Liver (tissue), 9 donors: Measurements from ENCODE around the gene SHC3. TPM values are rescaled to one million over a fixed set of nuclear protein-coding genes. Genes with fewer than 3 reads are reported as not detected.

Source experiments
- DNase-seq: peaks from one replicate; pipeline ENCODE4 v3.0.0-alpha.2; 2017; ENCODE audit warnings: low spot score
- H3K27ac ChIP-seq, 2 donors: one replicate each; pipeline ENCODE4 v1.7.0; 2013; ENCODE audit warnings: inconsistent platforms in 2 of 2, low read length in 2 of 2, control low read depth in 1 of 2, low read depth in 1 of 2, mild to moderate bottlenecking in 1 of 2
- H3K27me3 ChIP-seq, 4 donors: one replicate each; pipeline versions ENCODE4 v1.6.1 to v1.7.0; 2013; ENCODE audit warnings: low read length in 3 of 4, inconsistent platforms in 1 of 4, mild to moderate bottlenecking in 1 of 4, moderate library complexity in 1 of 4; ENCODE audit not compliant: control insufficient read depth in 4 of 4, insufficient read depth in 4 of 4
- H3K36me3 ChIP-seq, 4 donors: one replicate each; pipeline versions ENCODE4 v1.6.1 to v1.7.0; 2013; ENCODE audit warnings: low read length in 3 of 4, mild to moderate bottlenecking in 3 of 4, low read depth in 1 of 4, moderate library complexity in 1 of 4; ENCODE audit not compliant: control insufficient read depth in 4 of 4, insufficient read depth in 3 of 4
- H3K4me1 ChIP-seq, 4 donors: one replicate each; pipeline versions ENCODE4 v1.6.1 to v1.7.0; 2013; ENCODE audit warnings: low read length in 3 of 4, mild to moderate bottlenecking in 3 of 4, moderate library complexity in 1 of 4; ENCODE audit not compliant: control insufficient read depth in 4 of 4, insufficient read depth in 4 of 4
- H3K4me3 ChIP-seq, 3 donors: one replicate each; pipeline versions ENCODE4 v1.6.1 to v1.7.0; 2013; ENCODE audit warnings: low read length in 3 of 3, control low read depth in 1 of 3, low read depth in 1 of 3, mild to moderate bottlenecking in 1 of 3
- H3K9ac ChIP-seq, 2 donors: one replicate each; pipeline ENCODE4 v1.7.0; 2013; ENCODE audit warnings: low read length in 2 of 2, mild to moderate bottlenecking in 2 of 2, moderate library complexity in 2 of 2, control low read depth in 1 of 2, low read depth in 1 of 2
- H3K9me3 ChIP-seq, 4 donors: one replicate each; pipeline versions ENCODE4 v1.6.1 to v1.7.0; 2013; ENCODE audit warnings: low read length in 3 of 4; ENCODE audit not compliant: control insufficient read depth in 4 of 4
- ATF3 ChIP-seq: IDR thresholded peaks from 2 replicates; pipeline ENCODE4 v1.6.1; 2016; ENCODE audit warnings: antibody characterized with exemption
- CTCF ChIP-seq: fragments of 150-350 bp; IDR thresholded peaks from 2 replicates; pipeline ENCODE4 v1.5.1; 2017; ENCODE audit warnings: improper control_type of control experiment, low read depth, low read length; ENCODE audit not compliant: missing input control
- EGR1 ChIP-seq, 2 donors: IDR thresholded peaks; 2 replicates each; pipeline ENCODE4 v1.6.1; 2016 to 2018; ENCODE audit warnings: antibody characterized with exemption in 2 of 2, low read depth in 2 of 2
- FOXA1 ChIP-seq: IDR thresholded peaks from 2 replicates; pipeline ENCODE4 v1.6.1; 2016; ENCODE audit warnings: antibody characterized with exemption
- FOXA2 ChIP-seq: IDR thresholded peaks from 2 replicates; pipeline ENCODE4 v1.6.1; 2016; ENCODE audit warnings: antibody characterized with exemption
- HNF4A ChIP-seq, 2 donors: conservative IDR thresholded peaks; 2 replicates each; pipeline ENCODE4 v1.6.1; 2016; ENCODE audit warnings: antibody characterized with exemption in 2 of 2, mild to moderate bottlenecking in 2 of 2
- HNF4G ChIP-seq: IDR thresholded peaks from 2 replicates; pipeline ENCODE4 v1.6.1; 2016; ENCODE audit warnings: antibody characterized with exemption
- JUND ChIP-seq, 2 donors: IDR thresholded peaks; 2 replicates each; pipeline ENCODE4 v1.6.1; 2016; ENCODE audit warnings: antibody characterized with exemption in 2 of 2
- MAX ChIP-seq: IDR thresholded peaks from 2 replicates; pipeline ENCODE4 v1.6.1; 2016; ENCODE audit warnings: antibody characterized with exemption
- NR2F2 ChIP-seq: IDR thresholded peaks from 2 replicates; pipeline ENCODE4 v1.6.1; 2016; ENCODE audit warnings: antibody characterized with exemption
- RAD21 ChIP-seq, 2 donors: IDR thresholded peaks; 2 replicates each; pipeline ENCODE4 v1.6.1; 2016; ENCODE audit warnings: antibody characterized with exemption in 2 of 2, mild to moderate bottlenecking in 2 of 2
- REST ChIP-seq: IDR thresholded peaks from 2 replicates; pipeline ENCODE4 v1.6.1; 2016; ENCODE audit warnings: antibody characterized with exemption, mild to moderate bottlenecking
- RXRA ChIP-seq, 2 donors: IDR thresholded peaks; 2 replicates each; pipeline ENCODE4 v1.6.1; 2017 to 2018; ENCODE audit warnings: antibody characterized with exemption in 2 of 2, mild to moderate bottlenecking in 1 of 2
- SP1 ChIP-seq: IDR thresholded peaks from 2 replicates; pipeline ENCODE4 v1.6.1; 2018; ENCODE audit warnings: antibody characterized with exemption, mild to moderate bottlenecking
- TAF1 ChIP-seq: conservative IDR thresholded peaks from 2 replicates; pipeline ENCODE4 v1.6.1; 2016; ENCODE audit warnings: antibody characterized with exemption, mild to moderate bottlenecking
- YY1 ChIP-seq: IDR thresholded peaks from 2 replicates; pipeline ENCODE4 v1.6.1; 2016; ENCODE audit warnings: antibody characterized with exemption, mild to moderate bottlenecking
- ZBTB33 ChIP-seq: IDR thresholded peaks from 2 replicates; pipeline ENCODE4 v1.6.1; 2016; ENCODE audit warnings: antibody characterized with exemption
- WGBS: extraction: QIAGEN DNeasy Blood & Tissue Kit; methylation state at CpG from one replicate; pipeline ENCODE4 v1.1.7; 2013; 5-methylcytosine and 5-hydroxymethylcytosine counted together
- polyA plus RNA-seq, 2 donors: library from polyadenylated mRNA; stranded (reverse) in 1 of 2; unstranded in 1 of 2; fragments of 200-250 nt in 1 of 2; fragments of >200 nt in 1 of 2; fragmentation: Nextera tagmentation in 1 of 2; extraction: Ambion mirVana in 1 of 2; gene quantifications; one replicate each; pipeline versions ENCODE4 v1.2.1 to v1.2.3, GENCODE V29; 2013 to 2015
- total RNA-seq, 2 donors: library from RNA; depleted of rRNA; stranded (reverse); fragments of >200 nt; gene quantifications; one replicate each; pipeline ENCODE4 v1.2.3, GENCODE V29; 2014
- donor health status: healthy.
- donor health status: healthy.
- donor health status: healthy.
- donor health status: healthy.
- donor health status: healthy.

The SHC3 gene
- total and polyA plus RNA-seq, 4 donors: 0.03 to 0.08 (median 0.04) TPM

GRCh38 chr9:89036383-89036782 is 142.2 kb downstream of the SHC3 start:
- H3K27ac ChIP-seq: no peak overlapping the region
- no peak overlapping the region for H3K4me3 ChIP-seq
- peaks cover 0 to 5% (median 0%) of the 10 kb centered on the region in 4 donors for H3K9me3 ChIP-seq
- DNase-seq: no peak
- H3K27me3 ChIP-seq: no peaks in the 10 kb centered on the region
- no peak overlapping the region for H3K9ac ChIP-seq
- no peaks in the 10 kb centered on the region for H3K36me3 ChIP-seq
- TF ChIP-seq EGR1 (IDR thresholded peaks at IDR 0.05; ENCODE audit: low read depth in 2 of 2) (no peak), HNF4G (no peak), RAD21 (IDR thresholded peaks at IDR 0.05) (no peak), NR2F2 (no peak), RXRA (IDR thresholded peaks at IDR 0.05) (no peak), SP1 (no peak), ZBTB33 (no peak), JUND (IDR thresholded peaks at IDR 0.05) (no peak), YY1 (no peak), CTCF (no peak), TAF1 (no peak), REST (no peak), HNF4A (conservative IDR thresholded peaks at IDR 0.05) (no peak), ATF3 (no peak), FOXA1 (no peak)
- H3K4me1 ChIP-seq: no peaks in the 10 kb centered on the region
- 77% methylated on average over 8 of the region's 8 CpGs for WGBS

- WGBS: 78% methylated on average over 5 of the region's 5 CpGs
- H3K27ac ChIP-seq: no peak overlapping the region
- H3K36me3 ChIP-seq: no peaks in the 10 kb centered on the region
- no peaks in the 10 kb centered on the region for H3K27me3 ChIP-seq
- H3K9ac ChIP-seq: no peak overlapping the region
- no peak for DNase-seq
- H3K4me3 ChIP-seq: no peak overlapping the region
- no peaks in the 10 kb centered on the region for H3K4me1 ChIP-seq
- peaks cover 0 to 19% (median 3%) of the 10 kb centered on the region in 4 donors for H3K9me3 ChIP-seq
- TF ChIP-seq ATF3 (no peak), RAD21 (IDR thresholded peaks at IDR 0.05) (no peak), MAX (no peak), YY1 (no peak), HNF4A (conservative IDR thresholded peaks at IDR 0.05) (no peak), FOXA2 (no peak), JUND (IDR thresholded peaks at IDR 0.05) (no peak), NR2F2 (no peak), FOXA1 (no peak), CTCF (no peak), EGR1 (IDR thresholded peaks at IDR 0.05; ENCODE audit: low read depth in 2 of 2) (no peak), ZBTB33 (no peak)
Observed at GRCh38 chr9:89032661-89033060, 146.0 kb downstream of the SHC3 start.
